CD4-positive, alpha-beta T cell treated with Interleukin-4 for 4 hours (primary cell): ENCODE data around the gene NBL1.

Experiments
- DNase-seq: peaks from one replicate; pipeline ENCODE4 v3.0.0-alpha.2; 2020

The NBL1 gene

GRCh38 chr1:19643602-19644394 is at the start of gene NBL1:
NBL1 (plus strand) TSS chr1:19644311; CDS start chr1:19655031, 10,720 bp downstream.
- DNase-seq: peak; percentile 60

GRCh38 chr1:19596065-19596713 is 47.9 kb upstream of the NBL1 start:
- DNase-seq: no peak

DNA sequence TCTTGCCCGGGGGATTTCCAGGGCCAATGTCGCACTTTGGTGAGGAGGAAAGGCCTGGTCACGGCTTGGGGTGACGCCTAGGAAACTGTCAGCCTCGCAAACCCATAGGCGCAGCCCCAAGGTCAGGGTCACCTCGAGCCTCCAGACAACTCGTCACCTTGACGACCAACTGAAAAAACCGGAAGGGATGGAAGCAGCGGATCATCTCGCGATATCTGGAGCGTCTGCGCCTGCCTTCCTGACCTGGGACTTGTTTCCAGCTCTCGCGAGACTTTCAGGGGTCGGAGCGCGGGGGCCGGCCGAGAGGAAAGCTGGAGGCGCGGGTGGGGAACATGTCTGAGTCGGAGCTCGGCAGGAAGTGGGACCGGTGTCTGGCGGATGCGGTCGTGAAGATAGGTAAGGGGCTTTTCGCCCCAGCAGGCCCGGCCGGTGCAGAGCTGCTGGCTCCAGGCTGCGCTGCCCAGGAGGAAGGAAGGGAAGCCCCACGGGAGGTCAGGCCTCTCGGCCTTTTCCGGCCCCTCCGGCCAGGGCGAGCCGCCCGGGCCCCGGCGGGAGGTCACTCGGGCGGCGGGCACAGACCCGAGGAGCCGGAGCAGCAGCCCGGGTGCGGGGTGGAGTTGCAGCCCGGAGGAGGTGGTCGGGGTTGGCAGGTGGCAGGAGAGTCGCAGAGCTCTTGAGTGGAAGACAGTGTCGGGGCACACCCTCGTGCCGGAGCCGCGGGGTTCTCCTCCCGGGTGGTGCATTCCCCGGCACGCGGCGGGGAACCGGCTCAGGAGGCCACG is 47.2 kb upstream of the NBL1 start:
- peak; percentile 99 for DNase-seq

DNA sequence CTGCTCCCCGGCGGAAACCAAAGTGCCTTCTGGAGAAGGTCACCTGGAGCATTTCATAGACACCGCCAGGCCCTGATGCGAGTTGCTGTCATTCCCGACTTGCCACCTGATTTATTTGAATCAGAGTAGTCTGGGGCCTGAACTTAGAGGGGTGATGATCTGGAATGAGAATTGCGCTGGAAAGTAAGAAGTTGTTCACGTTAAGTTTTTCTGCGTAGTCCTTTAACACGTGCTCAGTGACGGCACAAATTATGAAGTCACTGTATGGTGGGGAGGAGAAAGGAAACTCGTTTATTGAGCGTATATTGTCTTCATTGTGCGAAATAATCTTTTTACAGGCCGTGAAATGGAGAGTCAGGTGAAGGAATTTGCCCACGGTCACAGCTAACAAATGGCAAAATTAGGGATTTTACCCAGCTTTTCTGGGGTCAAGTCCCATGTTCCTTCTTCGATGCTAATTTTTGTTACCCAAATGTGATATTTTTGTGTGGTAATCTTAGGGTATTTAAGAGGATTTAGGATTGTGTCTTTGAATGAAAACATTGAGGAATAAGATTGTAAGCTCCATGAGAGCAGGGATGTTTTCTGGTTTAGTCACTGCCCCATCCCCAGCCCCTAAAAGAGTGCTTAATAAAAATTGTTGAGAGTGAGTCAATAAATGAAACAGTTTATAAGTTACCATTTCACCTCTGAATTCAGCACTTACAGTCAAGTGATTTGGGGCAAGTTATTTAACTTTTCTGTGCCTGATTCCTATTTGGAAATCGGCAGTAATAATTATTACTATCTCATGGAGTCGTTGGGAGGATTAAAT is 46.4 kb upstream of the NBL1 start:
- DNase-seq: peak; percentile 74

DNA sequence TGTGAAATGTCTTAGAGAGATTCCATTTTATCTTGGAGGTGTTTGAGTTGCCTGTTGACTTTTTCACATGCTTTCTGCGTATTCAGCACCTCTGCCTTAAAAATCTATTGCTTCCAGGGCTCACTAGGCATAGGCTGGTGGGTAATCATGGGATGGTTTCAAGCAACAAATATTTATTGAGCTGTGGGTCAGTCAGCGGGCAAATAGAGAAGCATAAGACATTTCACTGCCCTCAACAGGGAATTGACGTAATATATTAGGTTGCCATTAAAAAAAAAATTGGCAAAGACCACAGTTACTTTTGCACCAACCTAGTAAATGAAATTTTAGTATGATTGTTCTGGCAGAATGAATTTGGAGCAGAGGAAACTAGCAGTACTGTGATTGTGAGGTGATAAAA is 44.3 kb upstream of the NBL1 start:
- DNase-seq: no peak

- no peak for DNase-seq
Measured at GRCh38 chr1:19602486-19602885, 41.6 kb upstream of the NBL1 start.

GRCh38 chr1:19605967-19606366 is 38.1 kb upstream of the NBL1 start:
- DNase-seq: no peak

- peak; percentile 77 for DNase-seq
Measured at GRCh38 chr1:19606817-19607642, 37.1 kb upstream of the NBL1 start.

DNA sequence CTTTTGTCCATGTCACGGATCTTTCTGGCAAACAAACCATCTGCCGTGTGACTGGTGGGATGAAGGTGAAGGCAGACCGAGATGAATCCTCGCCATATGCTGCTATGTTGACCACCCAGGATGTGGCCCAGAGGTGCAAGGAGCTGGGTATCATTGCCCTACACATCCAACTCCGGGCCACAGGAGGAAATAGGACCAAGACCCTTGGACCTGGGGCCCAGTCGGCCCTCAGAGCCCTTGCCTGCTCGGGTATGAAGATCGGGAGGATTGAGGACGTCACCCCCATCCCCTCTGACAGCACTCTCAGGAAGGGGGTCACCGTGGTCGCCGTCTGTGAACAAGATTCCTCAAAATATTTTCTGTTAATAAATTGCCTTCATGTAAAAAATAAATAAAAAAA is 35.9 kb upstream of the NBL1 start:
- no peak for DNase-seq

DNA sequence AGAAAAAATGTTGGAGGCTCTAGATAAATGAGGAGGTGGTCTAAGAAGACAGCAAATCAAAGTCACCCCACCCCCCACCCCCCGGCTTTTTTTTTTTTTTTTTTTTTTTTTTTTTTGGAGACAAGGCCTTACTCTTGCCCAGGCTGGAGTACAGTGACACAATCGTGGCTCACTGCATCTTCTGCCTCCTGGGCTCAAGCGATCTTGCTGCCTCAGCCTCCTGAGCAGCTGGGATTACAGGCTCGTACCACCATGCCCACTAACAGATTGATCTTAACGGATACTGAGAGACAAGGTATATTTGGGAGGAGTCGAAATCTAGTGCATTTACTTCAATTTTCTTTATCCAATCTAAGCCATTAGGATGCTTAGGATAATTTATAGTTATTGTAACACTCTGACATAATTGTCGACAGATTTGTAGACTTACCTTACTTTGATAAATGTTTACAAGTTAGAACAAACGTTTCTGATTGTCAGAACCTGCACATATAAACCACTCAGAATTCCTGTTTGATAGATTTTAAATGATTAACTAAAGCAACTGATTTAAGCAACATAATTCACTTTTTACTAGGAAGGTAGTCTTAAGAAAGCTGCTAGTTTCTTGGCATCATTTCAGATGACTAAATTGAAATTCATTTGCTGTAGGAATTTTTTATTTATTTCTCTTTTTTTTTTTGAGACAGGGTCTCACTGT is 33.7 kb upstream of the NBL1 start:
- no peak for DNase-seq

DNA sequence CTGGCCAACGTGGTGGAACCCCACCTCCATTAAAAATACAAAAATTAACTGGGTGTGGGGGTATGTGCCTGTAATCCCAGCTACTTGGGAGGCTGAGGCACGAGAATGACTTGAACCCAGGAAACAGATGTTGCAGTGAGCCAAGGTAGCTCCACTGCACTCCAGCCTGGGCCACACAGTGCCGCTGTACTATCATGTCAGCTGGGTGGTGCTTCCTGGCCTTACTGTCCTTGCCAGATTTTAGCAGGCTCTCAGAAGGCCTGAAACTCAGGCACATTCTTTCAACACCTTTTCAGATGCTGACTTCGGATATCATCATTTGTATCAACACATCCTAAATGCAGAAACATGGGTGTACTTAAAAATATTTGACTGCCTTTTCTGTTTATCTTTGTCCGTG is 31.6 kb upstream of the NBL1 start:
- DNase-seq: no peak

GRCh38 chr1:19613171-19613703 is 30.9 kb upstream of the NBL1 start:
- no peak for DNase-seq

DNA sequence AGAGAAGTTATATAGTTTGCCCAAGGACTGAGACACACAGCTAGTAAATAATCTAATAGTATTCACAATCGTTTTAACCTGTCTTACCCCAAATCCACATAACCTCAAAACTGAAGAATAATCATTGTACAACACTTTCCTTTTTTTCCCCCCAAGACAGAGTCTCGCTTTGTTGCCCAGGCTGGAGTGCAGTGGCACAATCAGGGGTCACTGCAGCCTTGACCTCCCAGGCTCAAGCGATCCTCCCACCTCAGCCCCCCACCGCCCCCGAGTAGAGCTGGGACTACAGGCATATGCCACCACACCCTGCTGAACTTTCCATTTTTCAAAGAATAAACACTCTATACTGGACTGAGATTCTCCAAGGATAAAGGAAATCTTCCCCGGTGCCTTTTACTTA is 28.7 kb upstream of the NBL1 start:
- DNase-seq: no peak

GRCh38 chr1:19616489-19616888 is 27.6 kb upstream of the NBL1 start:
- no peak for DNase-seq

DNA sequence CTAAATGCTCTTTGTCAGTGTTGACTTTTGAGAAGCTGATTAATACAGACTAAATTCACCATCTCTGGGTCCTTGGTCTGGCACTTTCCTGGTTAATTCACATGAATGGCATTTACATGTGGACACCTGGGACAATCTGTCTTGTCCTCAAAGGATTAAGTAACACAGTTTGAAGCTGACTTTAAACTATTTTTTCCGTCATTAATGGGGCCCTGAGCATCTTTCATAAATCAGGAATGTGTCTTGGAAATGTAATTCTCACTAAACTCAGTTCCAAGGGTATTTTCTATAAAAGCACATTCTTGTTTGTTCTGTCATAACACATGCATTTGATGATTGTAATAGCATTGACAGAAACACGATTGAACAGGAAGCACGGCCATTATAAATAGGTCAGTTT is 26.7 kb upstream of the NBL1 start:
- DNase-seq: no peak

- no peak for DNase-seq
Measured at GRCh38 chr1:19618428-19618827, 25.7 kb upstream of the NBL1 start.

- DNase-seq: no peak
Measured at GRCh38 chr1:19619697-19620384, 24.3 kb upstream of the NBL1 start.

DNA sequence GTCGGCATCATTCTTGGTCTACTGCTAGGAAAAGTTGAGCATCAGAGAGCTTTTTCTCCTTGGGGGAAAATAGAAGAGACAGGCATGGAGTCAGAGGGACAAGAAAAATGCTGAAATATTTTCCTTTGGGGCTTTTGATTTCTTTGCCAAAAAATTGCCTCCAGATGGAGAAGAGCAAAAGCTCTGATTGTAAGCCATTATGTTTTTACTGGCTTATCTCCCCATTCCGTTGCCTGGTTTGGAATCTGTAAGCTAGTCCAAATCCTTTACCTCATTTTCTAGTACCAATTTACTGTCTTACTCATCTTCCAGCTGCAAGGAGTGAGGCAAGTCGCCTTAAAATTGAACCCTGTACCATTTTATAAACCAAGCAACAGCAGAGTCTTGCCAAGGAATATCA is 23.3 kb upstream of the NBL1 start:
- no peak for DNase-seq

DNA sequence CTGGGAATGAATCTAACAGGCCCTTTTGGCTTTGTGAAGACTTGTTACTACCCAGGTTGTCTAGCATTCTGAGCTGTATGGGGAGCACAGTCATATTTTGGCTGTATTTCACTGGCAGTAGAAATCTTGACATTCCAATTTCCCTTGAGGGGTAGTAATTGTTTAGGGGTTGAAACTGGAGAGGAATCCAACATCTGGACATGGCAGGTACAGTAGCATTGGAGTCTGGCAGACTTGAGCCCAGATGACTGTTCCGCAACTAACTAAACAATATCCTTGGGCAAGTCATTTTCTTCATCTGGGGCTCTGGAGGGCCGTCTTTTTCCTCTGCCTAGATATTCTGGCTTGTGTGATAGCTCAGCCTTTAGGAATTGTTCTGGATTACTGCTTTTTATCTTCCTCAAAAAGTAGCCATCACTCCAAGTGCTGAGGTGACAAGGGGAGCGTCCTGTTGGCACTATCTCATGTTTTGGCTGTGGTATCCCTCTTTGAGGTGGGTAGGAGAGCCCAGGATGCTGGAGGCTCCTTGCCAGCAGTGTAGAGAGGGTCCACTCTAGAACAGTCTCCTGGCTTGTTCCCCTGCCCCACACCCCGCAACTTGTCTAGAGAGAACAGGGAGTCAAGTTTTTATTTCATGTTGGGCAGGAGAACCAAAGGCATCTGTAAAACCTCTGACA is 22.7 kb upstream of the NBL1 start:
- no peak for DNase-seq

DNA sequence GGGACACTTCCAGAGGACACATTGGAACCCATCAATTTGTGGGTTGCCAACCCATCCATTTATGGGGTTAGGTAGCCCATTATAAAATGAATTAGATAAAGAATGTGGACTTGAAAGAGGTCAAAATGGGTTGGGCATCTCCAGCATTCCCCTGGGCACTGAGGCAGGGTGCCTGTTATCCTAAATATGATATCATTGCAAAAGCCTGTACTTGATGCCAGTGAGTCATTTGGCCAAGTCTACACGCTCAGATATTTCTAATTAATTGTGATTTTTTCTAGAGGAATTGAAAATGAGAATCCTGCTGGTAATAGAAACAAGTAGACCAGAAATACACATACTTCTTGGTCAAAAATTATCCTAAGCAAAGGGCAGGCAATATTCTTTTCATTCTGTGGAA is 21.9 kb upstream of the NBL1 start:
- DNase-seq: no peak
